Smooth muscle cell (in vitro differentiated cells): ENCODE measurements around the gene GDPD5. TPM values are rescaled to one million over a fixed set of nuclear protein-coding genes. Genes with fewer than 3 reads are reported as not detected.

ENCODE experiments used
- DNase-seq: peaks from one replicate; lab custom pipeline; 2025; ENCODE audit not compliant: unreplicated experiment; lab: John Stamatoyannopoulos, UW
- H2AFZ ChIP-seq: fragments of 200-600 bp; sonication (generic); 2 replicates; pipeline ENCODE4 v1.6.0; 2016; ENCODE audit warnings: antibody characterized with exemption, low read depth, mild to moderate bottlenecking
- H3F3A ChIP-seq: fragments of 200-600 bp; sonication (generic); 2 replicates; pipeline ENCODE4 v1.6.0; 2017; ENCODE audit warnings: antibody characterized with exemption, low read depth
- H3K27ac ChIP-seq: fragments of 200-600 bp; sonication (generic); 2 replicates; pipeline ENCODE4 v1.5.1; 2016; ENCODE audit warnings: low read depth, mild to moderate bottlenecking
- H3K27me3 ChIP-seq: fragments of 200-600 bp; sonication (generic); 2 replicates; pipeline ENCODE4 v1.6.1; 2016; ENCODE audit warnings: low read depth, mild to moderate bottlenecking
- H3K36me3 ChIP-seq: fragments of 200-600 bp; sonication (generic); 2 replicates; pipeline ENCODE4 v1.5.1; 2016; ENCODE audit warnings: low read depth
- H3K4me1 ChIP-seq: fragments of 200-600 bp; sonication (generic); 2 replicates; pipeline ENCODE4 v1.5.1; 2016; ENCODE audit warnings: low read depth
- H3K4me2 ChIP-seq: fragments of 200-600 bp; sonication (generic); 2 replicates; pipeline ENCODE4 v1.6.0; 2016; ENCODE audit warnings: mild to moderate bottlenecking
- H3K4me3 ChIP-seq: fragments of 200-600 bp; sonication (generic); 2 replicates; pipeline ENCODE4 v1.5.1; 2016; ENCODE audit warnings: mild to moderate bottlenecking
- H3K79me2 ChIP-seq: fragments of 200-600 bp; sonication (generic); 2 replicates; pipeline ENCODE4 v1.6.0; 2016; ENCODE audit warnings: low read depth, mild to moderate bottlenecking
- H3K9ac ChIP-seq: fragments of 200-600 bp; sonication (generic); 2 replicates; pipeline ENCODE4 v1.6.0; 2016; ENCODE audit warnings: low read depth
- H3K9me3 ChIP-seq: fragments of 200-600 bp; sonication (generic); replicated peaks from 2 replicates; pipeline ENCODE4 v1.5.1; 2016; ENCODE audit warnings: low read depth
- H4K20me1 ChIP-seq: fragments of 200-600 bp; sonication (generic); 2 replicates; pipeline ENCODE4 v1.6.0; 2016; ENCODE audit warnings: low read depth
- CTCF ChIP-seq: fragments of 200-600 bp; sonication (generic); IDR thresholded peaks from 2 replicates; pipeline ENCODE4 v1.5.1; 2017; ENCODE audit warnings: borderline replicate concordance, mild to moderate bottlenecking, antibody characterized with exemption; ENCODE audit not compliant: insufficient read depth, poor library complexity, severe bottlenecking
- WGBS: methylation state at CpG from one replicate; pipeline ENCODE4 v1.1.7; 2016; ENCODE audit warnings: low lambda C conversion rate; 5-methylcytosine and 5-hydroxymethylcytosine counted together
- polyA plus RNA-seq: library from polyadenylated mRNA; unstranded; fragments of >200 nt; fragmentation: Nextera tagmentation; extraction: Ambion mirVana; gene quantifications from 2 replicates; pipeline ENCODE4 v1.2.1, GENCODE V29; 2016
- total RNA-seq: library from RNA; depleted of rRNA; stranded (reverse); fragments of >200 nt; gene quantifications from 2 replicates; pipeline ENCODE4 v1.2.3, GENCODE V29; 2014

The GDPD5 gene
- total and polyA plus RNA-seq, 2 experiments from 2014 or later = 2.3 to 5.8 TPM

GRCh38 chr11:75433443-75433842 is 92.3 kb downstream of the GDPD5 start:
- no peak overlapping the region for H3K27ac ChIP-seq
- no peaks in the 10 kb centered on the region for H3F3A ChIP-seq
- no peak for TF ChIP-seq CTCF
- no peaks in the 10 kb centered on the region for H3K9me3 ChIP-seq
- H3K9ac ChIP-seq = no peak overlapping the region
- WGBS = 86% methylated on average over 6 of the region's 6 CpGs
- H3K36me3 ChIP-seq = no peaks in the 10 kb centered on the region
- no peaks in the 10 kb centered on the region for H3K79me2 ChIP-seq
- H3K27me3 ChIP-seq = peaks cover 35% of the 10 kb centered on the region
- H3K4me3 ChIP-seq = no peak overlapping the region
- no peaks in the 10 kb centered on the region for H4K20me1 ChIP-seq
- H3K4me2 ChIP-seq = no peak overlapping the region
- peaks cover 6% of the 10 kb centered on the region for H3K4me1 ChIP-seq
- no peak for DNase-seq
- H2AFZ ChIP-seq = no peak overlapping the region

GRCh38 chr11:75432911-75433321 is 92.8 kb downstream of the GDPD5 start, which contains the start of gene KLHL35:
TSS of gene KLHL35 (minus strand) at chr11:75433203. CDS start at chr11:75430629, 2,574 bp downstream.
- Histone ChIP-seq H3K27me3 (peaks cover 35% of the 10 kb centered on the region), H2AFZ (no peak within 1 kb of the TSS), H3K9ac (no peak within 1 kb of the TSS), H3K79me2 (no peaks in the 10 kb centered on the region), H3K4me2 (no peak within 1 kb of the TSS), H3K9me3 (no peaks in the 10 kb centered on the region), H3F3A (no peaks in the 10 kb centered on the region), H3K36me3 (no peaks in the 10 kb centered on the region), H4K20me1 (no peaks in the 10 kb centered on the region), H3K4me1 (peaks cover 6% of the 10 kb centered on the region), H3K4me3 (no peak within 1 kb of the TSS), H3K27ac (no peak within 1 kb of the TSS)
- TF ChIP-seq CTCF = no peak
- no peak for DNase-seq
- WGBS = 56% methylated on average over 11 of the region's 14 CpGs

GRCh38 chr11:75431533-75432525 is 93.9 kb downstream of the GDPD5 start:
- H3K4me2 ChIP-seq = no peak overlapping the region
- H3K9ac ChIP-seq = no peak overlapping the region
- H3F3A ChIP-seq = no peaks in the 10 kb centered on the region
- peaks cover 6% of the 10 kb centered on the region for H3K4me1 ChIP-seq
- peaks cover 35% of the 10 kb centered on the region for H3K27me3 ChIP-seq
- no peak for TF ChIP-seq CTCF
- DNase-seq = no peak
- H3K36me3 ChIP-seq = no peaks in the 10 kb centered on the region
- H2AFZ ChIP-seq = no peak overlapping the region
- no peak overlapping the region for H3K4me3 ChIP-seq
- H3K27ac ChIP-seq = no peak overlapping the region
- 65% methylated on average over 16 of the region's 16 CpGs for WGBS
- no peaks in the 10 kb centered on the region for H3K79me2 ChIP-seq
- no peaks in the 10 kb centered on the region for H3K9me3 ChIP-seq
- no peaks in the 10 kb centered on the region for H4K20me1 ChIP-seq
